ENCODE results near the gene VMP1.
"Not testable (repeated sequence)": the region's sequence is repeated elsewhere in the genome, so short reads cannot be mapped to it uniquely, and the experiment has no call there.

VMP1 gene

DNA sequence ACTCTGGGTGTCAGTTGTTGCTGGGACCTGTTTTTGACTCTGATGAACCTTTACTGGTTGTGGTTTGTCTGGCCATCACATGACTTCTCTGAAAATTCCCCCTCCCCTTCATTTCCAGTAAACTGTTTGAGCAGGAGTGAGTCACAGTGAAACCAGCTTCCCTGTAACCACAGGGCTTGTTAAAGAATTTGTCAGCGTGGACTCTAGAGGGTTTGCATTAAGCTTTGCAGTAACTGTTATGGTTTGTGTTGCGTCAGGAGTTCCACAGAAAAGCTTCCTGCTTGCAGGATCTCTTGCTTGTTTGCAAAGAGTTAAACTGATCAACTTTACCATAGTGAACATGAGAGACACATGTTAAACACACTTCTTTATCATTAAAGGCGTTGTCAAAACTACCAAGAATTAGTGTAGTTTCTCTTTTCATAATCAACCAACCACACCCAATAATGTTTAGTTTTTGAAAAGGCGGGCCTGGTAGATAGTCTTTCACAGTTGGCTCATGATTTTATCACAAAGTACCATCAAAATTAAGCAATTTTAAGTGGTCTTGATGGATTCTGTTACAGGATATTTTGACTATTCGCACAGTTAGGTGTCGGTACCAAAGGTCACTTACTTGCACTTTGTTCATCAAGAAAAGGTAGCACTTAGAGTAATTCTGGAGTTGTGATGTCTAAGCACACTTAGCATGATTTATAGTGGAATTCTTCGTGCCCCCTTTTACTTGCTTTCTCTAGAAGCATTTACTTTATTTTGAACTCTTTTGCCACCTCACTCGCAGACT is 79.3 kb downstream of the VMP1 start:
- Mint-ChIP-seq H3K9me3 (no peaks in the 10 kb centered on the region), H3K4me1 (ENCODE audit: low read depth) (peaks cover 49% of the 10 kb centered on the region), H3K4me3 (peak overlapping the region; percentile 84), H3K36me3 (ENCODE audit: low read depth) (peaks cover 19% of the 10 kb centered on the region), H3K27ac (peak overlapping the region; percentile 95), H3K27me3 (ENCODE audit: low read depth) (no peaks in the 10 kb centered on the region)

DNA sequence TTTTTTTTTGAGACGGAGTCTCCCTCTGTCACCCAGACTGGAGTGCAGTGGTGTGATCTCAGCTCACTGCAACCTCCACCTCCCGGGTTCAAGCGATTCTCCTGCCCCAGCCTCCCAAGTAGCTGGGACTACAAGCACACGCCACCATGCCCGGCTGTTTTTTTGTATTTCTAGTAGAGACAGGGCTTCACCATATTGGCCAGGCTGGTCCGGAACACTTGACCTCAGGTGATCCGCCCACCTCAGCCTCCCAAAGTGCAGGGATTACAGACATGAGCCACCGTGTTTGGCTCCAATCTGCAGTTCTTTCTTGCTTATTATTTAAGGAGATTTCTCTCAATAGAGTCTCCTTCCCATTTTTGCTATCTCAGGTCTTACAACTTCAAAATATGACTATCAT is 82.4 kb downstream of the VMP1 start:
- H3K4me3 Mint-ChIP-seq; H3K27me3 Mint-ChIP-seq (ENCODE audit: low read depth); H3K9me3 Mint-ChIP-seq: not testable (repeated sequence)
- Mint-ChIP-seq H3K27ac (peak overlapping the region; percentile 67), H3K4me1 (ENCODE audit: low read depth) (peaks cover 38% of the 10 kb centered on the region), H3K36me3 (ENCODE audit: low read depth) (peaks cover 16% of the 10 kb centered on the region)

DNA sequence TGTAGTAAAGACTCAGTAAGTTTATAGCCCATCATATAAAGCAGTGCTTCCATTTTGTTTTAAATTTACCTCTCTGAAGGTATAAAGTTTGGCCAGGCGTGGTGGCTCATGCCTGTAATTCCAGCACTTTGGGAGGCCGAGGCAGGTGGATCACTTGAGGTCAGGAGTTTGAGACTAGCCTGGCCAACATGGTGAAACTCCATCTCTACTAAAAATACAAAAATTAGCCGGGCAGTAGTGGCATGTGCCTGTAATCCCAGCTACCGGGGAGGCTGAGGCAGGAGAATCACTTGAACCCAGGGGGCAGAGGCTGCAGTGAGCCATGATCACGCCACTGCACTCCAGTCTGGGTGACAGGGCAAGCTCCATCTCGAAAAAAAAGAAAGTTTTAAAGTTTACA is 83.0 kb downstream of the VMP1 start:
- peaks cover 16% of the 10 kb centered on the region for H3K36me3 Mint-ChIP-seq (ENCODE audit: low read depth)
- peak overlapping the region; percentile 67 for H3K27ac Mint-ChIP-seq
- peaks cover 34% of the 10 kb centered on the region for H3K4me1 Mint-ChIP-seq (ENCODE audit: low read depth)
- H3K27me3 Mint-ChIP-seq (ENCODE audit: low read depth); H3K4me3 Mint-ChIP-seq; H3K9me3 Mint-ChIP-seq: not testable (repeated sequence)

DNA sequence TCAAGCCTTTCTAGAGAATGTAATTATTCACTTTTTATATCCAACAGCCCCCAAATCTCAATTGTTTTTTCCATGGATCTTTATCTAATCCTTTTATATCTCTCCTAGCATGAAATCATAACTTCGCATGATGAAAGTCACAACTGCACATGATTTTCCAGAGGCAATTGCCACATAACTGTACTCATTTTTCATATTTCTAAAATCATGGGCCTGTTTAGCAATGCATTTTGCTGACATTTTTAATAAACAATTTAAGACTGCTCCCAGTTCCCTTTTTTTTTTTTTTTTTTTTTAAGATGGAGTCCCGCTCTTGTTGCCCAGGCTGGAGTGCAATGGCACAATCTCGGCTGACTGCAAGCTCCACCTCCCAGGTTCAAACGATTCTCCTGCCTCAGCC is 83.5 kb downstream of the VMP1 start:
- Mint-ChIP-seq H3K9me3 (no peaks in the 10 kb centered on the region), H3K27me3 (ENCODE audit: low read depth) (no peaks in the 10 kb centered on the region), H3K36me3 (ENCODE audit: low read depth) (peaks cover 17% of the 10 kb centered on the region), H3K4me3 (no peak overlapping the region), H3K4me1 (ENCODE audit: low read depth) (peaks cover 34% of the 10 kb centered on the region), H3K27ac (no peak overlapping the region)

DNA sequence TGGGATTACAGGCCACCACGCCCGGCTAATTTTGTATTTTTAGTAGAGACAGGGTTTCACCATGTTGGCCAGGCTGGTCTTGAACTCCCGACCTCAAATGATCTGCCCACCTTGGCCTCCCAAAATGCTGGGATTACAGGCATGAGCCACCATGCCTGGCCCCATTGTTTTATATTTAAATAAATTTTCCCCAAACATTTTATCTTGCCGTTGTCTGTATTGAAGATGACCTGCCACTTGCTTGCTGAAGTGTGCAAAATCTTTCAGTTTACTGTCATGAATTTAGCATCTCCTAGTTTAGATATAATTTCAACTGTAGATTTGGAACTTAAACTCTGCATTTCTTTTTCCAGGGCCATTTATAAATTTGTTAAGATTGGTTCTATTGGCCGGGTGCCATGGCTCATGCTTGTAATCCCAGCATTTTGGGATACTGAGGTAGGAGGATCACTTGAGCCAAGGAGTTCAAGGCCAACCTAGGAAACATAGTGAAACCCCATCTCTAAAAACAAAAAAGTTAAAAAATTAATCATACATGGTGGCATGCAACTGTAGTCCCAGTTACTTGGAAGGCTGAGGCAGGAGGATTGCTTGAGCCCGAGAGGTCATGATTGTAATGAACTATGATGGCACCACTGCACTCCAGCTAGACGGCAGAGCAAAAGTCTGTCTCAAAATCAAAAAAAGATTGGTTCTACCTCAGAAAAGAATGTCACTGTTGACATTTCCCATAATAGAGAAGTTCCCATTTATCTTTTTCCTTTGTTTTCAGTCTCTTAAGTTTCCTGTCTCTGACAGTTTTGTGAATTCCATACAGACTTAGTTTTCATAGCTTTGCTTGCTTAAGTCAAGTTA is 84.4 kb downstream of the VMP1 start:
- peak overlapping the region; percentile 24 for H3K27ac Mint-ChIP-seq

DNA sequence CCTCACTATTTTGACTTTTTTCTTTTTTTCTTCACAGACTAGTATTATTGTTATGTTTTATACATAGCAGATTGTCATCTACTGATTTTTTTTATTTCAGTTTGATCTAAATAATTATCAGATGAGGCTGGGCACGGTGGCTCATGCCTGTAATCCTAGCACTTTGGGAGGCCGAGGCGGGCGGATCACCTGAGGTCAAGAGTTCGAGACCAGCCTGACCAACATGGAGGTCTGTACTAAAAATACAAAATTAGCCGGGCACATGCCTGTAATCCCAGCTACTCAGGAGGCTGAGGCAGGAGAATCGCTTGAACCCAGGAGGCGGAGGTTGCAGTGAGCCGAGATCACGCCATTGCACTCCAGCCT is 85.0 kb downstream of the VMP1 start:
- peaks cover 29% of the 10 kb centered on the region for H3K4me1 Mint-ChIP-seq (ENCODE audit: low read depth)
- not testable (repeated sequence) for H3K4me3 Mint-ChIP-seq; H3K27ac Mint-ChIP-seq; H3K27me3 Mint-ChIP-seq (ENCODE audit: low read depth); H3K9me3 Mint-ChIP-seq
- H3K36me3 Mint-ChIP-seq (ENCODE audit: low read depth): peaks cover 20% of the 10 kb centered on the region

More for the DNA sequence above, 84.4 kb downstream of the VMP1 start:
- Mint-ChIP-seq H3K36me3 (ENCODE audit: low read depth) (peaks cover 20% of the 10 kb centered on the region), H3K9me3 (no peaks in the 10 kb centered on the region), H3K4me3 (no peak overlapping the region), H3K27me3 (ENCODE audit: low read depth) (no peaks in the 10 kb centered on the region), H3K4me1 (ENCODE audit: low read depth) (peaks cover 34% of the 10 kb centered on the region)

DNA sequence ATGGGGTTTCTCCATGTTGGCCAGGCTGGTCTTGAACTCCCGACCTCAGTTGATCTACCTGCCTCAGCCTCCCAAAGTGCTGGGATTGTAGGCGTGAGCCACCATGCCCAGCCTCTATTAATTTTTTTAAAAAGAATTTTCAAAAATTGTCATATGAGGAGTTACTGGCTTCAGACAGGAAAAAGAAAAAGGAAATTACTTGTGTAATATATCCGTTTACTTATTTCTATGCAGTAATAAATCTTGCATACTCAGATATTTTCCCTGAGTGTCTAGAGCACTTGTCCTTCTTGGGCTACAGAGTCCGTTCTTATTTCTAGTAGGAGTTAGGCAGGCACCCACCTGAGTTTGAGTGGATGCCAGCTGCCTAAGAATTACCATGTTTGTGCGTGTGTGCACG is 85.8 kb downstream of the VMP1 start:
- Mint-ChIP-seq H3K36me3 (ENCODE audit: low read depth) (peaks cover 21% of the 10 kb centered on the region), H3K9me3 (no peaks in the 10 kb centered on the region), H3K4me3 (no peak overlapping the region), H3K27ac (no peak overlapping the region), H3K4me1 (ENCODE audit: low read depth) (peaks cover 33% of the 10 kb centered on the region), H3K27me3 (ENCODE audit: low read depth) (no peaks in the 10 kb centered on the region)

DNA sequence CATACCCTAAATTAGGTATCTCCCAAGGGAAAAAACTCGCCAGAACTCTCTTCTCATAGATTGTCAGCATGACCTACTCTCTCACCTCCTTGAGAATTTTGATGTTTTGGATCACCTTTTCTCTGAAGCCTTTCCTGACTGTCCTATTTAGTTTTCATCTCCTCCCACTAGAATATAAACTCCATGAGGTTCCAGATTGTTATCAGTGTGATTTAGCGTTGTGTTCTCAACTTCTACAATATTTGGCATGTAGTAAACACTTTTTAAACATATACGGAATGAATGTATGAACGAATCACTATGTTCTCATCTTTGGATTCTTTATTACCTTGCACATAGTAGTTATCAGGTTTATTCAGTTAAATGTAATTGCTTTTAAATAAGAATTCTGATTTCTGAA is 88.7 kb downstream of the VMP1 start:
- peaks cover 19% of the 10 kb centered on the region for H3K36me3 Mint-ChIP-seq (ENCODE audit: low read depth)

DNA sequence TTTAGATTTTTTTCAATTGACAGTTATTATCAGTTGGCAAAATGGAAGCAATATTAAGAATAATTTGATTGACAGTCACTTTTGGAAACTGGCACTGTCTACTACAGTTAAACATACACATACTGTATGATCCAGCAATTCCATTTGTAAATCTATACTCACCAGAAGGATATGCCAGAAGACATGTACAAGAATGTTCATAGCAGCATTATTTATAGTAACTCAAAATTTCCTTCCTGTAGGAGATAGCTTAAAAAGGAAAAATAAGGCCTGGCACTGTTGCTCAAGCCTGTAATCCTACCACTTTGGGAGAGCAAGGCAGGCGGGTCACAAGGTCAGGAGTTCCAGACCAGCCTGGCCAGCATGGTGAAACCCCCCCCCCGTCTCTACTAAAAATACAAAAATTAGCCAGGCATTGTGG is 89.3 kb downstream of the VMP1 start:
- Mint-ChIP-seq H3K27ac (no peak overlapping the region), H3K4me1 (ENCODE audit: low read depth) (peaks cover 27% of the 10 kb centered on the region), H3K36me3 (ENCODE audit: low read depth) (peaks cover 17% of the 10 kb centered on the region), H3K27me3 (ENCODE audit: low read depth) (no peaks in the 10 kb centered on the region), H3K9me3 (no peaks in the 10 kb centered on the region), H3K4me3 (no peak overlapping the region)

More for the DNA sequence above, 88.7 kb downstream of the VMP1 start:
- Mint-ChIP-seq H3K27me3 (ENCODE audit: low read depth) (no peaks in the 10 kb centered on the region), H3K4me3 (no peak overlapping the region), H3K9me3 (no peaks in the 10 kb centered on the region), H3K27ac (no peak overlapping the region), H3K4me1 (ENCODE audit: low read depth) (peaks cover 28% of the 10 kb centered on the region)

DNA sequence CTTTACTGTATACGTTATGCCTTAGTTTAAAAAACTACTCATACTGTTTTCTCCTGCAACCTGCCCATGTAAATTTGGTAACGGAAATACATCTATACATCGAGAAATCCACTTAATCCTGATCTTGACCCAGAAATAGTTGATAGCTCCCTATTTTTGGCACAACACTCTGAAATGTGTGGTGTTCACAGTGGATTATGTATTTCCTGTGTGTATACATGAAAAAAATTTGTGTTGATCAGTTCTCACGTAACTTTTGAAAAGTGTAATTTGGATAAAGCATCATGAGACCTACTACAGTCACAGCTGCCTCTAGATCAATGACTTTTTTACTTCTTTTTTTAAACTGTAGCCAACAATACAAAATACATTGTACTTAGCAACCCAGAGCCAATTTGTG is 90.7 kb downstream of the VMP1 start:
- H3K27me3 Mint-ChIP-seq (ENCODE audit: low read depth): no peaks in the 10 kb centered on the region
- no peaks in the 10 kb centered on the region for H3K9me3 Mint-ChIP-seq
- peaks cover 22% of the 10 kb centered on the region for H3K4me1 Mint-ChIP-seq (ENCODE audit: low read depth)
- H3K4me3 Mint-ChIP-seq: no peak overlapping the region
- H3K27ac Mint-ChIP-seq: peak overlapping the region; percentile 16
- H3K36me3 Mint-ChIP-seq (ENCODE audit: low read depth): peaks cover 12% of the 10 kb centered on the region

DNA sequence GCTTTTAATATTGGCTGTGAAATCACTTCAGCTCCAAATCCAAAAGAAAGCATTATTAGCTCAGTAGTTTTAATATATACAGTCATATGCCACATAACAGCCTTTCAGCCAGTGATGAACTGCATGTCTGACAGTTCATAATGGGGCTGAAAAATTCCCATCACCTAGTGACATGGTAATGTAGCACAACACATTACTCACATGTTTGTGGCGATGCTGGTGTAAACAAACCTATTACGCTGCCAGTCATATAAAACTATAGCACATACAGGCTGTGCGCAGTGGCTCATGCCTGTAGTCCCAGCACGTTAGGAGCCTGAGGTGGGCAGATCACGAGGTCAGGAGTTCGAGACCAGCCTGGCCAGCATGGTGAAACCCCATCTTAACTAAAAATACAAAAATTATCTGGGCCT is 93.1 kb downstream of the VMP1 start:
- no peak overlapping the region for H3K4me3 Mint-ChIP-seq
- no peaks in the 10 kb centered on the region for H3K27me3 Mint-ChIP-seq (ENCODE audit: low read depth)
- no peaks in the 10 kb centered on the region for H3K9me3 Mint-ChIP-seq
- H3K27ac Mint-ChIP-seq: no peak overlapping the region
- H3K36me3 Mint-ChIP-seq (ENCODE audit: low read depth): peaks cover 11% of the 10 kb centered on the region
- H3K4me1 Mint-ChIP-seq (ENCODE audit: low read depth): peaks cover 19% of the 10 kb centered on the region

DNA sequence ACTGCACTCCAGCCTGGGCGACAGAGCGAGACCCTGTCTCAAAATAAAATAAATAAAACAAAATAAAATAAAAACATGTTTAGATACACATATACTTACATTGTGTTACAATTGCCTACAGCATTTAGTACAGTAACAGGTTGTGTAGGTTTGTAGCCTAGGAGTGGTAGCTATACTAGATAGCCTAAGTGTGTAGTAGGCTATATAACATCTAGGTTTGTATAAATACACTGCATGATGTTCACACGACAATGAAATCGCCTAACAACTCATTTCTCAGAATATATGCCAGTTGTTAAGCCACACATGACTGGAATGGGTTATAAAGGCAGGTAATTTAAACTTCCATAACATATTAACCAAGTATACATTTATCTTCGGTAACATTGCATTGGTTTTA is 94.7 kb downstream of the VMP1 start:
- no peak overlapping the region for H3K27ac Mint-ChIP-seq
- H3K4me1 Mint-ChIP-seq (ENCODE audit: low read depth): peaks cover 16% of the 10 kb centered on the region
- H3K27me3 Mint-ChIP-seq (ENCODE audit: low read depth): no peaks in the 10 kb centered on the region
- no peaks in the 10 kb centered on the region for H3K9me3 Mint-ChIP-seq
- peaks cover 8% of the 10 kb centered on the region for H3K36me3 Mint-ChIP-seq (ENCODE audit: low read depth)
- no peak overlapping the region for H3K4me3 Mint-ChIP-seq

DNA sequence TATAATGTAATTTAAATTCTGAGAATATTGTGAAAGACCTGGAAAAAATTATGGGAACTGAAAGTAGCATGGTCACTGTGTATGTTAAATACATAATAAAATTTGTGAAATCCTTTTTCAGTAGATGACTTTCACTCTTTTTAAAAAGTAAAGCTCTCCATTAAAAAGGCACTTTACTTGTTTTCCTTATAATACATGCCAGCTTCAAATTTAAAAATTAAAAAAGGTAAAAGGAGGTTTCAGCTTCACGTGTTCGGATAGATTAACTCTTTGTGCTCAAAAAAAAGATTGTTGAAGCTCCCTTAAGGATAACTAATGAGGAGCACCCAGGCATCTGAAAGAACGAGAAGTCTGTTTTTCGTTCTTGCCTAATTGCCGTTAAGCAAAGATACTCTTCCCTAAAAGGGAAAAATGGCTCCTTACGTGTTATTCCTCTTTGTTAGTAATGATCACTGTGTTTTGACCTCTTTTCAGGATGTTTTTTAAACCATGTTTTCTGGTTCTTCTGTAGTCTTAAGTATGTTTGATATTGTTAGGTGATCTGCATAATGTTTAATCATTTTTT is 97.5 kb downstream of the VMP1 start:
- H3K27me3 Mint-ChIP-seq (ENCODE audit: low read depth): no peaks in the 10 kb centered on the region
- H3K27ac Mint-ChIP-seq: no peak overlapping the region
- no peak overlapping the region for H3K4me3 Mint-ChIP-seq
- H3K9me3 Mint-ChIP-seq: no peaks in the 10 kb centered on the region
- peaks cover 13% of the 10 kb centered on the region for H3K36me3 Mint-ChIP-seq (ENCODE audit: low read depth)
- H3K4me1 Mint-ChIP-seq (ENCODE audit: low read depth): peaks cover 7% of the 10 kb centered on the region

DNA sequence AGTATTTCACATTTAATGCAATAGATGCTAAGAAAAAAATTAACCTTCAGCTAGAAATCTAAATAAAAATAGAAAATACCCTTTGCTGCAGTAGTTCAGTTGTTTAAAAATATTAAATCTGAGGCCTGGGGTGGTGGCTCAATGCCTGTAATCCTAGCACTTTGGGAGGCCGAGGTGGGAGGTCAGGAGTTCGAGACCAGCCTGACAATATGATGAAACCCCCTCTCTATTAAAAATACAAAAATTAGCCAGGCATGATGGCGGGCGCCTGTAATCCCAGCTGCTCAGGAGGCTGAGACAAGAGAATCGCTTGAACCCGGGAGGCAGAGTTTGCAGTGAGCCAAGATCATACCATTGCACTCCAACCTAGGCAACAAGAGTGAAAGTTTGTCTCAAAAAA is 98.9 kb downstream of the VMP1 start:
- H3K27me3 Mint-ChIP-seq (ENCODE audit: low read depth); H3K4me1 Mint-ChIP-seq (ENCODE audit: low read depth); H3K9me3 Mint-ChIP-seq; H3K27ac Mint-ChIP-seq; H3K4me3 Mint-ChIP-seq: not testable (repeated sequence)
- H3K36me3 Mint-ChIP-seq (ENCODE audit: low read depth): peaks cover 17% of the 10 kb centered on the region
